Uterus (tissue), 4 donors: ENCODE measurements around the gene ZBTB40. TPM values are rescaled to one million over a fixed set of nuclear protein-coding genes. Genes with fewer than 3 reads are reported as not detected.

Source experiments
- DNase-seq, 2 donors: peaks; one replicate each; pipeline ENCODE4 v3.0.0-alpha.2; 2019 to 2020
- H3K27ac ChIP-seq, 2 donors: fragments of 200-600 bp; sonication (generic); 1 replicate in 1 of 2; 2 replicates in 1 of 2; pipeline ENCODE4 v1.5.1; 2016 to 2018
- H3K27me3 ChIP-seq, 2 donors: fragments of 200-600 bp; sonication (generic); one replicate each; pipeline ENCODE4 v1.5.1; 2018 to 2019; ENCODE audit warnings: control low read depth in 1 of 2
- H3K36me3 ChIP-seq, 2 donors: fragments of 200-600 bp; sonication (generic); one replicate each; pipeline ENCODE4 v1.5.1; 2019; ENCODE audit warnings: control low read depth in 1 of 2
- H3K4me1 ChIP-seq, 2 donors: fragments of 200-600 bp; sonication (generic); one replicate each; pipeline ENCODE4 v1.5.1; 2018 to 2019; ENCODE audit warnings: control low read depth in 1 of 2
- H3K4me3 ChIP-seq, 2 donors: fragments of 200-600 bp; sonication (generic); 1 replicate in 1 of 2; 2 replicates in 1 of 2; pipeline ENCODE4 v1.5.1; 2018 to 2019; ENCODE audit warnings: mild to moderate bottlenecking in 1 of 2
- H3K9me3 ChIP-seq, 2 donors: fragments of 200-600 bp; sonication (generic); one replicate each; pipeline ENCODE4 v1.5.1; 2019; ENCODE audit warnings: control low read depth in 1 of 2
- CTCF ChIP-seq, 4 experiments: fragments of 200-600 bp in 2 of 4; fragments of 450-650 bp in 2 of 4; sonication (generic) in 2 of 4; IDR thresholded peaks; one replicate each; pipeline ENCODE4 v1.5.1; 2016 to 2019; ENCODE audit warnings: antibody characterized with exemption in 4 of 4, mild to moderate bottlenecking in 2 of 4, moderate library complexity in 1 of 4
- POLR2A ChIP-seq, 2 donors: fragments of 450-650 bp; IDR thresholded peaks; one replicate each; pipeline ENCODE4 v1.6.1; 2016; ENCODE audit warnings: antibody characterized with exemption in 2 of 2, mild to moderate bottlenecking in 1 of 2, moderate library complexity in 1 of 2
- intact Hi-C: fragments of 100-400 bp; cut with DNase I; formaldehyde crosslinking; loops from one replicate; pipeline ENCODE4 v1.15.1; 2023; ENCODE audit warnings: low total_unique reads
- total RNA-seq, 4 donors: library from RNA; depleted of rRNA in 3 of 4; stranded (reverse); fragments of >200 nt in 3 of 4; gene quantifications; one replicate each; pipeline versions ENCODE4 v1.1.0 to v1.2.4, GENCODE V29; 2014 to 2023
- donor health status: DM: yes; HTN: yes; CAD: no.

ZBTB40 gene
- 10 to 100 TPM in 3 of 4 donors, 1 to 10 TPM in 1; 8.2 to 34.2 (median 16.6) TPM for total RNA-seq

GRCh38 chr1:22451702-22452480 lies at the start of gene ZBTB40:
ZBTB40 (plus strand) TSS chr1:22451851; CDS start chr1:22489949, 38,098 bp downstream.
- H3K9me3 ChIP-seq = no peaks in the 10 kb centered on the region
- peak within 1 kb of the TSS; percentile 90 to 93 for H3K4me3 ChIP-seq
- intact Hi-C loops = no loop called here
- H3K27me3 ChIP-seq = no peaks in the 10 kb centered on the region
- H3K4me1 ChIP-seq = no peaks in the 10 kb centered on the region
- DNase-seq = peak; percentile 97 to 98
- H3K27ac ChIP-seq = peak within 1 kb of the TSS; percentile 87 to 96
- H3K36me3 ChIP-seq = no peaks in the 10 kb centered on the region
- TF ChIP-seq CTCF (IDR thresholded peaks at IDR 0.05) (peak in 2 of 4 experiments; percentile 6 to 17), POLR2A (IDR thresholded peaks at IDR 0.05) (peak; percentile 51 to 57)

GRCh38 chr1:22402356-22403053 lies 49.1 kb upstream of the ZBTB40 start:
- H3K27ac ChIP-seq = no peak overlapping the region
- H3K9me3 ChIP-seq = no peaks in the 10 kb centered on the region
- intact Hi-C loops = no loop called here
- H3K4me1 ChIP-seq = no peaks in the 10 kb centered on the region
- TF ChIP-seq POLR2A (IDR thresholded peaks at IDR 0.05) = no peak
- no peak for TF ChIP-seq CTCF (IDR thresholded peaks at IDR 0.05)
- no peak for DNase-seq
- H3K27me3 ChIP-seq = no peaks in the 10 kb centered on the region
- H3K4me3 ChIP-seq = no peak overlapping the region
- no peaks in the 10 kb centered on the region for H3K36me3 ChIP-seq

DNA sequence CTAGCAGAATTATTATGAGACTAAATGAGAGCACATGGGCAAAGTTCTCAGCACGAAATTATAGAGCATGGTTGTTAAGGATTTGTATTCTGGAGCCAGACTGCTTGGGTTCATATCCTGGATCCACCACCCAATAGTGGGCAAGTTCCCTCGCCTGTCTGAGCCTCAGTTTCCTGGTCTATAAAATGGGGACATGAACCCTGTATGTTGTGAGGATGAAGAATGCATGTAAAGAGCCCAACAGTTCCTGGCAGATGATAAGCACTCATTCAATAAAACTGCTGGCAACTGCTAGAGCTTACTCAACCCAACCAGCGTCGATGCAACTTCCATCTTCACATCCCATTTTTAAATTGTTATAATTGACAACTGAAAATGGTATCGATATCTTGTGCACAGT lies 47.2 kb upstream of the ZBTB40 start:
- H3K4me3 ChIP-seq = no peak overlapping the region
- no peaks in the 10 kb centered on the region for H3K27me3 ChIP-seq
- intact Hi-C loops = no loop called here
- no peak for DNase-seq
- no peak overlapping the region for H3K27ac ChIP-seq
- H3K9me3 ChIP-seq = no peaks in the 10 kb centered on the region
- no peaks in the 10 kb centered on the region for H3K4me1 ChIP-seq
- H3K36me3 ChIP-seq = no peaks in the 10 kb centered on the region
- no peak for TF ChIP-seq CTCF (IDR thresholded peaks at IDR 0.05)
- no peak for TF ChIP-seq POLR2A (IDR thresholded peaks at IDR 0.05)

- Histone ChIP-seq H3K4me3 (no peak overlapping the region), H3K27ac (no peak overlapping the region), H3K4me1 (no peaks in the 10 kb centered on the region), H3K27me3 (no peaks in the 10 kb centered on the region), H3K9me3 (no peaks in the 10 kb centered on the region), H3K36me3 (no peaks in the 10 kb centered on the region)
- intact Hi-C loops = no loop called here
- TF ChIP-seq CTCF (IDR thresholded peaks at IDR 0.05) = no peak
- no peak for TF ChIP-seq POLR2A (IDR thresholded peaks at IDR 0.05)
- DNase-seq = no peak
Measured at GRCh38 chr1:22406722-22407495, 44.7 kb upstream of the ZBTB40 start.
